DMS 273 treated with DMSO at 0.1 percent for 48 hours (cell line): ENCODE results near the gene BCKDHB.
"Not testable (repeated sequence)": the region's sequence is repeated elsewhere in the genome, so short reads cannot be mapped to it uniquely, and the experiment has no call there.

Source experiments
- DNase-seq: peaks from one replicate; lab custom pipeline; 2025; lab: John Stamatoyannopoulos, UW

Gene BCKDHB

GRCh38 chr6:80263585-80263984 lies 157.1 kb downstream of the BCKDHB start:
- no peak for DNase-seq

DNA sequence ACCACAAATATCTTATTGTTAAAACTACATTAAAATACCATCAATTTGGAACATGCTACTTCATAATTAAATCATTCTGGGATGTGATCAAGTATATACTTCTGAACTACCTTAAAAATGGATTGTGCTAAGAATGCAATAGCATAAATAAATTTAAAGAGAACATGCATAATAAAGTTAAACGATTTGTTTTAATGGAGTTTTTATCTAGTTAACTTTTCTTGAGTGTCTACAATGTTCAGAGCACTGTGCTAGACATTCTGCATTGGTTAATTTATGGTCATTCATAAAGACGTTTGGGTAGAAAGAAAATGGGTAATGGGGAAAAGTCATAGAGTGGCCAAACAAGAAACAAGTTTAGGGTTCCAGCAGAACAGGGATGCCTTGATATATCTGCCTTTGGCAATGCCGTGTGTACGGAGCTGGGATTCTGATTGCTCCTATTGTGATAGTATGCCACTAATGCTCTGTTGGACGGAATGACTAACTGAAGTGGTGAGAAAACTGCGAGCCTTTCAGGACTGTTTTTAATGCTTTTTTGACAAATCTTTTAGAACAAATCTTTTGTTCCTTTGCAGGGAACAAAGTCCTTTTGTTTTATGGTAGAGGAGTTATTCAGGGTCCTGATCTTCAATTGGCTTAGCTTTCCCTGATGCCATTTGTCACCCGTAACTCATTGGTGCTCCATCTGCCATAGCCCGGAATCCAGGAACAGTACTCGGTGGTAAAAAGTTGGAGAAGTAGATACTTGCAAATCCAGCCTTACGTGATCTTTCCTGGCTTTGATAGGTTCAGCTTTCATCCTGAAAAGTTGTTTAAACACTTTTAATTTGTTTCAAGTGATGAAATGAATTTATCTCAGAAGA lies 162.6 kb downstream of the BCKDHB start:
- DNase-seq, result no peak

- DNase-seq, result no peak
These were observed 164.6 kb downstream of the BCKDHB start for GRCh38 chr6:80271074-80271473.

- DNase-seq, result no peak
These were observed 166.5 kb downstream of the BCKDHB start for GRCh38 chr6:80272988-80273387.

- DNase-seq, result no peak
These were observed 170.4 kb downstream of the BCKDHB start for GRCh38 chr6:80276861-80277260.

DNA sequence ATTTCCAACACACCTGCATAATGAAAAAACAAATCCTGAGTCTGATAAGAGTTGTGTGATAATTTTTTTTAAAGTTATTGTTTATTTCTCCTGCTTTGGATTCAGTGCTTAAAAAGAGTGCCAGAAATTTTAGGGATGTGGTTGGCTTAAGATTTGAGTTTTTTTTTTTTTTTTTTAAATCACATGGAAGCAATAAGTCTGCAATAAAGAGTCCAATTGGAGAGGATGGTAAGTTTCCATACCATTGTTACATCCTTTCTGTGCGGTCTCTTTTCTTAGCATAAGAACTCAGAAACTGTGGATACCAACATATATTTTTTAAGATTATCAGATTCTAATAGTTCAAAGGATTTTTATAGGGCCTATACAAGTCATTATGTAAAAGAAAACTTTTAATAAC lies 171.0 kb downstream of the BCKDHB start:
- no peak for DNase-seq

DNA sequence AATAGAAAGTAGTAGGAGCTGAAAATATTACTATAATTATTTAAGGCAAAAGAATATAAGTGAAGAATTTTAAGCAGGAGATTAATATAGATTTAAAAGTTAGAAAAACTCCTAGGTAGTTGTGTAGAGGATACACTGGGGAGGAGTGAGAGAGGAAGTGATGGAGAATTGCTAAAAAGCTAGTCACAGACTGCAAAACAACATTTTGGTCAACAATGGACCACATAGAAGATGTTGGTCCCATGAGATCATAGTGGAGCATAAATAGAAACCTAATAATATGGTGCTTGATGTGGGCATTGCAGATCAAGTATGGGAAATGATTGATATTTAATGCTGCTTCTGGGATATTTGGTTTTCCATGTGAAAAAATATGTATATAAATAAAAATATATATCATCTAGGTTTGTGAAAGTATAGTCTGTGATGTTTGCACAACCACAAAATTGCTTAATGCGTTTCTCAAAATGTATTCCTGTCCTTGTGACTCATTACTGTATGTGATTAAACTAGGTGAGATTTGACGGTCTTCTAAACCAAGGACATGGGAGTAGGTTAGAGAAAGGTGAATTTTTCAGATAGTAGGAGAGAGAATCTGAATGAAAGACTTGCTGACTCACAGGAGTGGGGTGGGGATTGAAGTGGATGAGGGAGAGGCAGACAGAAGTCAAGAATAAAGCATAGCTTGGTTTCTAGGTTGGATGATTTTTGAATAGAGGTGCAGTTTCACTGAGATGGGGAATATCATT lies 174.0 kb downstream of the BCKDHB start:
- no peak for DNase-seq

GRCh38 chr6:80282913-80283554 lies 176.6 kb downstream of the BCKDHB start:
- DNase-seq, result no peak

DNA sequence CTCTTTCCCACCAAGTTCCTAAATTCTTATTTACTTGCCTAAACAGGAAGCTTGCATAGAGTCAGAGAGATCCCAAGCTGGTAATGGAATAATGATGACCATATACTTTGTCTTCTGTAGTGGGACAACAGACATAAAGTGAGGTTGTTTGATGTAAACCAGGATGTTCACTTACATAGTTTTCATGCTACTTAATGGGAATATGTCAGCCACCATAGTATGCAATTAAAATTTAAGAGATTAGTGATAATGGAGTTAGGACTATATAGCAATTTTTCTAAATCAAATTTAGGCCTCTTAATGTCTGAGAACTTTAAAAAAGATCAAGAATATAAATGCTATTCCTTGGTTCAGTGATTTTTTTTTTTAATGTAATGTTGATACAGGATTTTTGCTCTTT lies 180.6 kb downstream of the BCKDHB start:
- no peak for DNase-seq

DNA sequence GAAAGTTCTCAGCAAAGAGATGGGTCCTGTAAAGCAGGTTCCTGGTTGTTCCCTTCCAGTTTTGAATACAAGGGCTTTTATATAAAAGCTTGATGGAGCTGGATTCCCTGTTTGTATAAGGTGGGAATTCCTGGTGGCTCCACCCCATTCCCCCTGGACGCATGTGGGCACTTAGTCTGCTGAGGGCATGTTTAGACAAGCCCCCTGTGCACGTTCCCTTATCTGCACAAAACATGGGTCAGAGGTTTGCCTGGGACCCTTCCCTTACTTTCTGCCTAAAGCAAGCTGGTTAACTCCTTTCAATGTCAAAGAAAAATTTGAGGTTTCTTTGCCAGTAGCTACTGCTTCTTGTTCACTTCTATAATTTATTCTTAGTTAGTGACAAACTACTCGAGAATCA lies 181.1 kb downstream of the BCKDHB start:
- DNase-seq, result no peak

GRCh38 chr6:80289727-80290126 lies 183.3 kb downstream of the BCKDHB start:
- DNase-seq, result no peak

DNA sequence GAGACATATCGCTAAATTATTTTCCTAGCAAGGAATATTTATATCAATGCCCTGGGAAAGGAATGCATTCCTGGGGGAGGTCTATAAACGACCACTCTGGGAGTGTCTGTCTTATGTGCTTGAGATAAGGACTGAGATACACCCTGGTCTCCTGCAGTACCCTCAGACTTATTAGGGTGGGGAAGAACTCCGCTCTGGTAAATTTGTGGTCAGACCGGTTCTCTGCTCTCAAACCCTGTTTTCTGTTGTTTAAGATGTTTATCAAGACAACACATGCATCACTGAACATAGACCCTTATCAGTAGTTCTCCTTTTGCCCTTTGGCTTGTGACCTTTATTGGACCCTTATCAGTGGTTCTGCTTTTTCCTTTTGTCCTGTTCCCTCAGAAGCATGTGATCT lies 188.1 kb downstream of the BCKDHB start:
- DNase-seq, result not testable (repeated sequence)

DNA sequence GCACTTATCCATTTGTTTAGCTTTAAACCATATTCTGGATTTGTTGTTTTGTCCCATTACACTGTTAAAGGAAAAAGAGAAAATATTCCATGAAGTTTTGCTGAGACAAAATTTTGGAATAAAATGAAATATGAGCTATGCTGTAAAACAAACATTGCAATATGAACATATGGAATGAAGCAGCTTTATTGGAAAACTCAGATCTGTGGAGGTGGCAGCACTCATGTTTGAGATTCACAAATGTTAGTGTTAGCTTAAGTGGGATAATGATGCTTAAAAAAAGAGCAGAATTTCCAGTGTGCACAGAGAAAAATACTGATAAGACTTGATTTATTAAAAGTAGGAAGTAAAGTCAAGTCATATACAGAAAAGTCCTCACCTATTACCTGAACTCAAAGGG lies 196.2 kb downstream of the BCKDHB start:
- no peak for DNase-seq

DNA sequence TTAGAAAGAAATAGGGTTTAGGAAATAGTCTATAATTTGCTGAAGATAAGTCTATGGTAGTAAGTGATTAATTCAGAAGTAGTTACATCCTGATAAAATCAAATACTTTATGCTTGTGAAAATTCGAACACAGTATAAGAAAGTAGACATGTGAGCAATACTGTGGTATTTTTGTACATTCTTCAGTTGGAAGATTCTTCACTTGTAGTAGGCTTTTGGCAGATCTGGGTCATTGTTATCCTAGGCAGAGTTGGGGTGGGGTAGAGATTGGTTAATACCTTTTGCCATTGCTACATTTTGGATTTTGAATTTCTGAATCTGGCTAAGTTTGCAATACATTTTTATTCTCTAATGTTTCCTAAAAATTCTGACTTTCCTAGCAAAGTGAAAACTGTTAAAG lies 197.5 kb downstream of the BCKDHB start:
- no peak for DNase-seq

DNA sequence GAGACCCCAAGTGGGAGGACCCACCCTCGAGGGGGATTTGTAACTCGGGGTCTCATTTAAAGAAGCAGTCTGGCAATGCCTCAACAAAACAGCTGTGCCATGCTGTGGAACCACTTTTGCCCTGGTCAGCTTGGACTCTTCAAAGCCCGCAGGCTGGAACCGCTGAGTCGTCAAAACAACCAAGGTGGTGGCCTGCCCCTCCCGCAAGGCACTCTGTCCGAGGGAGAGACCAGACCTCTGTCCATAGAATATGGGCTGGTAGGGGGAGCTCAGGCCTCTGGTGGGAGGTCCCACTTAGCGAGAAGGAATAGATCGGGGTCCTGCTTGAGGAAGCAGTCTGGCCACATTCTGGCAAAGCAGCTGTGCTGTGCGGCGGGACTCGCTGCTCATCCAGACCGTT lies 208.1 kb downstream of the BCKDHB start:
- DNase-seq, result no peak

DNA sequence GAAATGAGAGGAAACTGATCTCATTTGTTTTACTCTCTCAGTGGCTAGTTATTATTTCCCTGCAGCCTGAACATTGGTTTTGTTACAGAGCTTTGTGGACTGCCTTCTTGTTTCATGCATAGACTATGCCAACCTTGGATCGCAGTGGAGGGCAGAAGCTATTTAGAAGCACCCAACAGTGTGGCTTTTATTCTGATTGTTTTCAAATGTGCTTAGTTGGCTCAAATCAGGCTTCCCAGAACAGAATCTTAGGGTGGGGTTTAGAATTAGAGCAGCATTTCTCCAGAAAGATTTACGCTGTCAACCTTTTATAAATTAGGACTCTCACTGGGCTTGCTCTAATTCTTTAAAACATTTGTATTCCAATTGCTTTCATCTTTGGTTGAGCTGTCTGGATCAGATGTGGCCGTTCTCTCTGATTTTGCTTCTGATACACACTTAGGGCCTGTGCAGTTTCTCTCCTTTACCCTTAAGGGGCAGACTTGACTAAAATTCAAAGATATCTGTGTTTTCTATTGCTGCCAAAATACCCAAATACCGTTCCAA lies 210.3 kb downstream of the BCKDHB start:
- DNase-seq, result no peak

DNA sequence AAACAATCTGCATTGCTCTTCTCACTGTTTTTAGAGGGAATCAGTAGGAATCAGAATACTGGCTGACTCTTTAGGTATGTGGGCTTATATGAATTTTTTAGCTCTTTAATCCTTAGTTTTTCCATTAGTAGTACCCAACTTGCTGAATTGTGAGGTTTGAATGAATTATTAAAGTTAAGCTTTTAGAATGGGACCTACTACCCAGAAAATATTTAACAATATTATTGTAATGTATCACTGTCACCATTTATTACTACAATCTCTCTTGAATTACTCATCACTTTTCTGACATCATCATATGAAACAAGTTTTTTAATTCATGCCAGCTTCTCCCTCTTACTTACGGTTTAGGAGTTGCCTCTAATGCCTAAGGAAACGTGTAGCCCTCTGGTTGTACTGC lies 212.7 kb downstream of the BCKDHB start:
- no peak for DNase-seq

DNA sequence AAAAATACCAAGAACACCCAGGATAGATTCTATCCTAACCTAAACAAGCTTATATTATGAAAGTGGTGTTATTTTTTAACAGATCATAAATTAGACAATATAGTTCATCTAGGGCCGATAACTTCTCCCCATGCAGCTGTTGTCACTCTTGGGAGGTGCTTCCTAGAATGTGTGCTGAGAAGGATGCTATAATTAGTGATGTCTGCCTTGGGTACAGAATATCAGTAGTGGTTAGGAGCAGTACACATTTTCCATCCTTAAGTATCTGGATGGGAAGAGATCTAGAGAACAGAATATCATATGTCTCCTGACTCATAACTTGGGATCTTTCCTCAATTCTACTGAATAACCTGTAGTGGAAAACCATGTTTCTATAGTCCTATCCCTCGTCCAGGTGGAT lies 214.5 kb downstream of the BCKDHB start:
- DNase-seq, result no peak

DNA sequence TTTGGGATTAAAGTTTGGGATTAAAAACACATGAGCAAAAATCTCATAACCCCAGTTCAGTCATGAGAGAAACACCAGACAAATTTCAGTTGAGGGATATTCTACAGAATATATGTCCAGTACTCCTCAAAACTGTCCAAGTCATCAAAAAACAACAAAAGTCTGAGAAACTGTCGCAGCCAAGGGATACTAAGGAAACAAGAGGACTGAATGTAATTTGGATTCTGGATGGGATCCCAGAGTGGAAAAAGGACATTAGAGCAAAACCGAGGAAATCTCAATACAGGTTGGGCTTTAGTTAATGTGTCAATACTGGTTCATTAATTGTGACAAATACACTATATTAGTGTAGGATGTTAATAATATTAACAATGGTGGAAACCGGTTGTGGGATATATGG lies 219.3 kb downstream of the BCKDHB start:
- DNase-seq, result no peak

DNA sequence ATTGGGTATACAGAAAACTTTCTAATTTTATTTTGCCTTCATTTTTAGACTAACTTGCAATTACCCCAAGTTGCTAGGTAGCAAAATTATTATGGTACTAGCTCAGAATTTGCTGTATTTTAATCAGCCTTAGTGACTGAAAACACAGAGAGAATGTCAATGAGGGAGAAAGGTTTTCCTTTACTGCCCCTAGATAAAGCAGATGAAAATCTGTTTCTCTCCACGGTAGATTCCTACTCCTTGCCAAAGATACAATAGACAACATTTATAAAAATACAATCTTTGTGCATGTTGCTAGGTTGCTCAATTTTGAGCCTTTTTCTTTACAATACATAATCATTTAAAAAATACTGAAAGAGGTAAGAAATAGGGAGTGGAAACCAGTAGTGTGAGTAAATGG lies 222.2 kb downstream of the BCKDHB start:
- no peak for DNase-seq

GRCh38 chr6:80329496-80329895 lies 223.0 kb downstream of the BCKDHB start:
- no peak for DNase-seq

GRCh38 chr6:80330961-80331360 lies 224.5 kb downstream of the BCKDHB start:
- no peak for DNase-seq

GRCh38 chr6:80331522-80331921 lies 225.1 kb downstream of the BCKDHB start:
- DNase-seq, result peak; percentile 11
